HEK293 (cell line): ENCODE measurements around the gene ARHGAP10.
A peak's percentile ranks its signal among the peaks of the same experiment; 100 is the strongest.

ENCODE experiments used
- CTCF ChIA-PET: fragments of 350-600 bp; formaldehyde crosslinking; extraction: SDS; loops from one replicate; lab custom pipeline; 2021; ENCODE audit warnings: antibody characterized with exemption; lab: Yijun Ruan, JAX
- POLR2A ChIA-PET: fragments of 300-600 bp; formaldehyde crosslinking; extraction: SDS; loops from one replicate; lab custom pipeline; 2020; ENCODE audit warnings: antibody characterized with exemption, inconsistent platforms; lab: Yijun Ruan, JAX
- H3K27ac ChIP-seq: fragments of 200-500 bp; sonication (Bioruptor generic); 2 replicates; pipeline ENCODE4 v1.5.1; 2014; ENCODE audit warnings: low read depth, low read length, control low read depth, inconsistent platforms; ENCODE audit errors: extremely low read depth
- H3K36me3 ChIP-seq, 2 experiments: fragments of 200-500 bp in 1 of 2; sonication (Bioruptor generic) in 1 of 2; 1 replicate in 1 of 2; 2 replicates in 1 of 2; pipeline ENCODE4 v1.5.1; 2014 to 2017; ENCODE audit warnings: inconsistent platforms in 2 of 2, low read length in 2 of 2; ENCODE audit not compliant: control insufficient read depth in 2 of 2, insufficient read depth in 1 of 2
- H3K4me1 ChIP-seq: fragments of 200-500 bp; sonication (Bioruptor generic); 2 replicates; pipeline ENCODE4 v1.5.1; 2014; ENCODE audit warnings: mild to moderate bottlenecking, low read length, inconsistent platforms; ENCODE audit not compliant: control insufficient read depth, insufficient read depth
- H3K4me3 ChIP-seq: 2 replicates; pipeline ENCODE4 v1.5.1; 2011; ENCODE audit warnings: low read depth, mild to moderate bottlenecking, control low read depth, low read length, moderate library complexity
- H3K9me3 ChIP-seq: fragments of 200-500 bp; sonication (Bioruptor generic); 2 replicates; pipeline ENCODE4 v1.5.1; 2014; ENCODE audit warnings: low read depth, low read length, inconsistent platforms; ENCODE audit not compliant: control insufficient read depth, insufficient read depth
- BCL11B ChIP-seq: fragments of 450-650 bp; formaldehyde crosslinking; IDR thresholded peaks from 2 replicates; pipeline ENCODE4 v1.5.1; 2016; ENCODE audit warnings: low read depth, missing biosample characterization, missing genetic modification characterization
- GFI1B ChIP-seq: fragments of 450-650 bp; formaldehyde crosslinking; IDR thresholded peaks from 2 replicates; pipeline ENCODE4 v1.5.1; 2016; ENCODE audit warnings: missing biosample characterization, missing genetic modification characterization
- GLI2 ChIP-seq: fragments of 450-650 bp; formaldehyde crosslinking; IDR thresholded peaks from 2 replicates; pipeline ENCODE4; 2017; ENCODE audit warnings: missing biosample characterization, missing genetic modification characterization, low read depth, borderline replicate concordance
- IKZF3 ChIP-seq: fragments of 450-650 bp; IDR thresholded peaks from 2 replicates; pipeline ENCODE4 v1.5.0; 2018; ENCODE audit warnings: missing biosample characterization, mild to moderate bottlenecking, missing genetic modification characterization, moderate library complexity
- PRDM1 ChIP-seq: fragments of 450-650 bp; formaldehyde crosslinking; IDR thresholded peaks from 2 replicates; pipeline ENCODE4; 2016; ENCODE audit warnings: missing biosample characterization, missing genetic modification characterization
- SP3 ChIP-seq: fragments of 450-650 bp; formaldehyde crosslinking; IDR thresholded peaks from 2 replicates; pipeline ENCODE4 v1.5.1; 2016; ENCODE audit warnings: missing biosample characterization, missing genetic modification characterization
- ZBTB7A ChIP-seq: fragments of 450-650 bp; formaldehyde crosslinking; IDR thresholded peaks from 2 replicates; pipeline ENCODE4 v1.5.1; 2016; ENCODE audit warnings: low read depth, missing biosample characterization, missing genetic modification characterization
- ZFP41 ChIP-seq: fragments of 450-650 bp; formaldehyde crosslinking; IDR thresholded peaks from 2 replicates; pipeline ENCODE4 v1.5.1; 2016; ENCODE audit warnings: missing biosample characterization, missing genetic modification characterization, borderline replicate concordance
- ZNF132 ChIP-seq: fragments of 450-650 bp; formaldehyde crosslinking; IDR thresholded peaks from 2 replicates; pipeline ENCODE4 v1.5.1; 2017; ENCODE audit warnings: missing biosample characterization, missing genetic modification characterization, borderline replicate concordance
- ZNF175 ChIP-seq: fragments of 450-650 bp; formaldehyde crosslinking; IDR thresholded peaks from 2 replicates; pipeline ENCODE4 v1.5.1; 2016; ENCODE audit warnings: missing biosample characterization, missing genetic modification characterization
- ZNF23 ChIP-seq: fragments of 450-650 bp; formaldehyde crosslinking; IDR thresholded peaks from 2 replicates; pipeline ENCODE4 v1.5.1; 2016; ENCODE audit warnings: missing biosample characterization, missing genetic modification characterization, borderline replicate concordance
- ZNF248 ChIP-seq: fragments of 450-650 bp; formaldehyde crosslinking; IDR thresholded peaks from 2 replicates; pipeline ENCODE4 v1.5.1; 2017; ENCODE audit warnings: missing biosample characterization, missing genetic modification characterization
- ZNF302 ChIP-seq: fragments of 450-650 bp; formaldehyde crosslinking; IDR thresholded peaks from 2 replicates; pipeline ENCODE4 v1.5.1; 2016; ENCODE audit warnings: missing biosample characterization, missing genetic modification characterization, low read depth
- ZNF335 ChIP-seq: fragments of 450-650 bp; formaldehyde crosslinking; conservative IDR thresholded peaks from 2 replicates; pipeline ENCODE4 v1.5.1; 2016; ENCODE audit warnings: missing biosample characterization, missing genetic modification characterization
- ZNF350 ChIP-seq: fragments of 450-650 bp; formaldehyde crosslinking; IDR thresholded peaks from 2 replicates; pipeline ENCODE4 v1.5.0; 2017; ENCODE audit warnings: missing biosample characterization, mild to moderate bottlenecking, missing genetic modification characterization
- ZNF621 ChIP-seq: fragments of 450-650 bp; formaldehyde crosslinking; IDR thresholded peaks from 2 replicates; pipeline ENCODE4 v1.5.1; 2017; ENCODE audit warnings: missing biosample characterization, missing genetic modification characterization
- ZNF660 ChIP-seq: fragments of 450-650 bp; IDR thresholded peaks from 2 replicates; pipeline ENCODE4 v1.5.1; 2018; ENCODE audit warnings: missing biosample characterization, mild to moderate bottlenecking, missing genetic modification characterization
- ZNF776 ChIP-seq: fragments of 450-650 bp; formaldehyde crosslinking; IDR thresholded peaks from 2 replicates; pipeline ENCODE4 v1.5.0; 2017; ENCODE audit warnings: missing biosample characterization, missing genetic modification characterization, borderline replicate concordance
- TF ChIP-seq, protein P1 (sequence below): sonication (generic); formaldehyde crosslinking; IDR thresholded peaks from 2 replicates; pipeline ENCODE4 v1.8.1; 2022; ENCODE audit warnings: mild to moderate bottlenecking, moderate library complexity, missing genetic modification reagents
- TF ChIP-seq, protein P2 (sequence below): fragments of 450-650 bp; formaldehyde crosslinking; conservative IDR thresholded peaks from 2 replicates; pipeline ENCODE4 v1.5.1; 2016; ENCODE audit warnings: low read depth, missing biosample characterization, missing genetic modification characterization
- TF ChIP-seq, protein P3 (sequence below): fragments of 450-650 bp; IDR thresholded peaks from 2 replicates; pipeline ENCODE4 v1.5.1; 2018; ENCODE audit warnings: missing biosample characterization, missing genetic modification characterization
- TF ChIP-seq, protein P4 (sequence below): fragments of 450-650 bp; formaldehyde crosslinking; IDR thresholded peaks from 2 replicates; pipeline ENCODE4 v1.5.1; 2016; ENCODE audit warnings: missing biosample characterization, missing genetic modification characterization, low read depth

Gene ARHGAP10

DNA sequence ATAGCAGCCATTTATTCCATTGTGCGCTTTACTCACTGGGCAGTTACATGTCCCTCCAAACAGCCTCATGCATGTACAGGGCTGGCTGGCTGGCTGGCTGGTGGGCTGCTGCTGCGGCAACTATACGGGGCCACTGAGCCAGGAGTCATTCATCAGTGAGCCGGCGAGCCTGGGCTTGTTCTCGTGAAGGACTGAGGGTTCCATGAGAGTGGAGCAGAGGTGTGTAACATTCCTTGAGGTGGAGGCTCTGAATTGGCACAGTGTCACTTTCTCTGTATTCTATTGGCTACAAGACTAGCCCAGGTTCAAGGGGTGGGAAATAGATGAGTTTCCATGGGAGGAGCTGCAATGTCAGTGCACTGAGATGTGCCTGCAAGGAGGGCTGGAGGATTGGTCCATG, 89.1 kb downstream of the ARHGAP10 start:
- CTCF ChIA-PET, result interaction anchor here (1.6 kb wide), 1 partner anchor 46 kb away, joined by 7 read pairs; no protein-coding TSS in a partner anchor
- peaks cover 0 to 7% of the 10 kb centered on the region in 2 experiments; a peak in 1 of 3 replicates for H3K36me3 ChIP-seq
- H3K4me3 ChIP-seq, result no peak overlapping the region
- no peak overlapping the region for H3K27ac ChIP-seq
- no peaks in the 10 kb centered on the region for H3K9me3 ChIP-seq
- H3K4me1 ChIP-seq, result peaks cover 29% of the 10 kb centered on the region
- POLR2A ChIA-PET, result no interaction called here
- TF ChIP-seq GLI2 (tag by site-specific recombination), result no peak
- TF ChIP-seq ZNF776 (tag by site-specific recombination), result no peak
- no peak for TF ChIP-seq ZFP41
- TF ChIP-seq, protein P1, sequence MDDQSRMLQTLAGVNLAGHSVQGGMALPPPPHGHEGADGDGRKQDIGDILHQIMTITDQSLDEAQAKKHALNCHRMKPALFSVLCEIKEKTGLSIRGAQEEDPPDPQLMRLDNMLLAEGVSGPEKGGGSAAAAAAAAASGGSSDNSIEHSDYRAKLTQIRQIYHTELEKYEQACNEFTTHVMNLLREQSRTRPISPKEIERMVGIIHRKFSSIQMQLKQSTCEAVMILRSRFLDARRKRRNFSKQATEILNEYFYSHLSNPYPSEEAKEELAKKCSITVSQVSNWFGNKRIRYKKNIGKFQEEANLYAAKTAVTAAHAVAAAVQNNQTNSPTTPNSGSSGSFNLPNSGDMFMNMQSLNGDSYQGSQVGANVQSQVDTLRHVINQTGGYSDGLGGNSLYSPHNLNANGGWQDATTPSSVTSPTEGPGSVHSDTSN (CRISPR knock-in tag), result no peak
- TF ChIP-seq BCL11B, result no peak
- no peak for TF ChIP-seq ZNF621 (tag by site-specific recombination)
- TF ChIP-seq ZNF23, result no peak
- no peak for TF ChIP-seq ZNF350 (tag by site-specific recombination)
- TF ChIP-seq, protein P2, sequence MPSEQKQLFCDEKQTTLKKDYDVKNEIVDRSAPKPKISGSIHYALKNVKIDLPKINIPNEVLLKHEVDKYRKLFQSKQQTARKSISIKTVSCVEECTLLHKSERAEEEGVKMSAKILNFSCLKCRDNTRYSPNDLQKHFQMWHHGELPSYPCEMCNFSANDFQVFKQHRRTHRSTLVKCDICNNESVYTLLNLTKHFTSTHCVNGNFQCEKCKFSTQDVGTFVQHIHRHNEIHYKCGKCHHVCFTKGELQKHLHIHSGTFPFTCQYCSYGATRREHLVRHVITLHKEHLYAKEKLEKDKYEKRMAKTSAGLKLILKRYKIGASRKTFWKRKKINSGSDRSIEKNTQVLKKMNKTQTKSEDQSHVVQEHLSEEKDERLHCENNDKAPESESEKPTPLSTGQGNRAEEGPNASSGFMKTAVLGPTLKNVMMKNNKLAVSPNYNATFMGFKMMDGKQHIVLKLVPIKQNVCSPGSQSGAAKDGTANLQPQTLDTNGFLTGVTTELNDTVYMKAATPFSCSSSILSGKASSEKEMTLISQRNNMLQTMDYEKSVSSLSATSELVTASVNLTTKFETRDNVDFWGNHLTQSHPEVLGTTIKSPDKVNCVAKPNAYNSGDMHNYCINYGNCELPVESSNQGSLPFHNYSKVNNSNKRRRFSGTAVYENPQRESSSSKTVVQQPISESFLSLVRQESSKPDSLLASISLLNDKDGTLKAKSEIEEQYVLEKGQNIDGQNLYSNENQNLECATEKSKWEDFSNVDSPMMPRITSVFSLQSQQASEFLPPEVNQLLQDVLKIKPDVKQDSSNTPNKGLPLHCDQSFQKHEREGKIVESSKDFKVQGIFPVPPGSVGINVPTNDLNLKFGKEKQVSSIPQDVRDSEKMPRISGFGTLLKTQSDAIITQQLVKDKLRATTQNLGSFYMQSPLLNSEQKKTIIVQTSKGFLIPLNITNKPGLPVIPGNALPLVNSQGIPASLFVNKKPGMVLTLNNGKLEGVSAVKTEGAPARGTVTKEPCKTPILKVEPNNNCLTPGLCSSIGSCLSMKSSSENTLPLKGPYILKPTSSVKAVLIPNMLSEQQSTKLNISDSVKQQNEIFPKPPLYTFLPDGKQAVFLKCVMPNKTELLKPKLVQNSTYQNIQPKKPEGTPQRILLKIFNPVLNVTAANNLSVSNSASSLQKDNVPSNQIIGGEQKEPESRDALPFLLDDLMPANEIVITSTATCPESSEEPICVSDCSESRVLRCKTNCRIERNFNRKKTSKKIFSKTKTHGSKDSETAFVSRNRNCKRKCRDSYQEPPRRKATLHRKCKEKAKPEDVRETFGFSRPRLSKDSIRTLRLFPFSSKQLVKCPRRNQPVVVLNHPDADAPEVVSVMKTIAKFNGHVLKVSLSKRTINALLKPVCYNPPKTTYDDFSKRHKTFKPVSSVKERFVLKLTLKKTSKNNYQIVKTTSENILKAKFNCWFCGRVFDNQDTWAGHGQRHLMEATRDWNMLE (tag by site-specific recombination), result no peak
- TF ChIP-seq ZNF335 (tag by site-specific recombination), result no peak
- TF ChIP-seq ZNF132 (tag by site-specific recombination), result no peak
- TF ChIP-seq, all 188 proteins: peak for 0

DNA sequence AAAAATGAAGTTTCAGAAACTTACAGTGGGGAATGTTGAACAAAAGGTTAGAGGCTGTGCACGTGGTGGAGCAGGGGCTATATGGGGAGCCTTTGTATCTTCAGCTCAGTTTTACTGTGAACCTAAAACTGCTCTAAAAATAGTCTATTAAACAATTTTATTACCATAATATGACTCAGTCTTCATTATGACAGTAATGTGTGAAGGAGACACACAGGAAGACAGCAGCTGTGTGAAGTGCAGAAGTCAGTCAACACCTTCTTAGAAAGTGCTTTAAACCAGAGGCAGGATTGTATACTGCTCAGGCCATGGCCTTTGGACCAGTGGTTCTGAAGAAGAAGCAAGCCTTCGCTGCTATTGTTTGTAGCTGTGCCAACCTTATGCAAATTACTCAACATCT, 89.7 kb downstream of the ARHGAP10 start:
- Histone ChIP-seq H3K4me3 (no peak overlapping the region), H3K9me3 (no peaks in the 10 kb centered on the region)
- POLR2A ChIA-PET, result no interaction called here
- TF ChIP-seq ZNF175 (tag by site-specific recombination), result no peak
- TF ChIP-seq, protein P3, sequence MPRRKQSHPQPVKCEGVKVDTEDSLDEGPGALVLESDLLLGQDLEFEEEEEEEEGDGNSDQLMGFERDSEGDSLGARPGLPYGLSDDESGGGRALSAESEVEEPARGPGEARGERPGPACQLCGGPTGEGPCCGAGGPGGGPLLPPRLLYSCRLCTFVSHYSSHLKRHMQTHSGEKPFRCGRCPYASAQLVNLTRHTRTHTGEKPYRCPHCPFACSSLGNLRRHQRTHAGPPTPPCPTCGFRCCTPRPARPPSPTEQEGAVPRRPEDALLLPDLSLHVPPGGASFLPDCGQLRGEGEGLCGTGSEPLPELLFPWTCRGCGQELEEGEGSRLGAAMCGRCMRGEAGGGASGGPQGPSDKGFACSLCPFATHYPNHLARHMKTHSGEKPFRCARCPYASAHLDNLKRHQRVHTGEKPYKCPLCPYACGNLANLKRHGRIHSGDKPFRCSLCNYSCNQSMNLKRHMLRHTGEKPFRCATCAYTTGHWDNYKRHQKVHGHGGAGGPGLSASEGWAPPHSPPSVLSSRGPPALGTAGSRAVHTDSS (tag by site-specific recombination), result 0 out of 2 replicates have a peak, but pooled peaks have one; percentile 11
- TF ChIP-seq, all 188 proteins: peak for 1
- Histone ChIP-seq H3K27ac (no peak overlapping the region), H3K36me3 (peaks cover 0 to 7% of the 10 kb centered on the region in 2 experiments; a peak in 1 of 3 replicates), H3K4me1 (peaks cover 27% of the 10 kb centered on the region)
- CTCF ChIA-PET, result interaction anchor here (0.7 to 1.6 kb wide), 2 partner anchors 45 to 89 kb away, joined by 3 to 7 read pairs; no protein-coding TSS in a partner anchor

DNA sequence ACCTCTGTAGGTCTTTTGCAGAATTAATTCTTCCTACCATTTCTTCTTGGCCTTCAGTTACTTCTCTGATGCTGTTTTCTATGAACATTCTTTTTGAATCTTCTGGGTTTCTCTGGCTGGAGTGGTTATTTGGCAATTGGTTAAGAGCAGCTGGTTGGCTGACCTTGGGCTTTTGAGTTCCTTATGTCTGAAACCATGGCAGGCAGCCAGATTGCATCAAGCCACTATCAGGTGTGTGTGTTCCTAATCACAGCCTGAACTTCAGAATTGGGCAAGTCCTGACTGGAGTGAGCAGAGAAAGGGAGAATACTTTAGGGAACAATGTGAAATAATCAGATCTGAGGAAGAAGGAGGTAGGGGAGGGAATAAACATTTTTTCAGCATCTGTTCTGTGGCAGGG, 90.2 kb downstream of the ARHGAP10 start:
- POLR2A ChIA-PET, result no interaction called here
- Histone ChIP-seq H3K9me3 (no peaks in the 10 kb centered on the region), H3K36me3 (peaks cover 0 to 7% of the 10 kb centered on the region in 2 experiments; a peak in 1 of 3 replicates), H3K27ac (peak overlapping the region; percentile 41; the same call in 1 of the 2 replicates), H3K4me3 (no peak overlapping the region), H3K4me1 (peaks cover 25% of the 10 kb centered on the region)
- CTCF ChIA-PET, result interaction anchor here (0.6 to 1.6 kb wide), 4 partner anchors 22 to 90 kb away, joined by 3 to 7 read pairs (median 3); no protein-coding TSS in a partner anchor
- TF ChIP-seq ZNF248, result no peak
- TF ChIP-seq ZBTB7A, result no peak
- peak; percentile 40; the same call in 1 of the 2 replicates for TF ChIP-seq PRDM1 (tag by site-specific recombination)
- TF ChIP-seq, protein P4, sequence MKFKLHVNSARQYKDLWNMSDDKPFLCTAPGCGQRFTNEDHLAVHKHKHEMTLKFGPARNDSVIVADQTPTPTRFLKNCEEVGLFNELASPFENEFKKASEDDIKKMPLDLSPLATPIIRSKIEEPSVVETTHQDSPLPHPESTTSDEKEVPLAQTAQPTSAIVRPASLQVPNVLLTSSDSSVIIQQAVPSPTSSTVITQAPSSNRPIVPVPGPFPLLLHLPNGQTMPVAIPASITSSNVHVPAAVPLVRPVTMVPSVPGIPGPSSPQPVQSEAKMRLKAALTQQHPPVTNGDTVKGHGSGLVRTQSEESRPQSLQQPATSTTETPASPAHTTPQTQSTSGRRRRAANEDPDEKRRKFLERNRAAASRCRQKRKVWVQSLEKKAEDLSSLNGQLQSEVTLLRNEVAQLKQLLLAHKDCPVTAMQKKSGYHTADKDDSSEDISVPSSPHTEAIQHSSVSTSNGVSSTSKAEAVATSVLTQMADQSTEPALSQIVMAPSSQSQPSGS (tag by site-specific recombination), result no peak
- no peak for TF ChIP-seq ZNF660 (tag by site-specific recombination)
- TF ChIP-seq ZNF302 (tag by site-specific recombination), result no peak
- no peak for TF ChIP-seq SP3 (tag by site-specific recombination)
- 0 out of 2 replicates have a peak, but pooled peaks have one; percentile 43 for TF ChIP-seq IKZF3
- no peak for TF ChIP-seq GFI1B (tag by site-specific recombination)
